Measurements from ENCODE around the gene ZYG11B. TPM values are rescaled to one million over a fixed set of nuclear protein-coding genes. Genes with fewer than 3 reads are reported as not detected.
"Not testable (repeated sequence)": the region's sequence is repeated elsewhere in the genome, so short reads cannot be mapped to it uniquely, and the experiment has no call there.

Gene ZYG11B
- total and polyA plus RNA-seq, 4 donors: 7.6 to 32.3 (median 18.3) TPM

GRCh38 chr1:52756020-52756419, 29.8 kb downstream of the ZYG11B start:
- Histone ChIP-seq H3K4me1 (ENCODE audit: control insufficient read depth in 1 of 2, insufficient read depth in 2 of 2, low read length in 2 of 2) (peaks cover 0 to 7% of the 10 kb centered on the region in 2 donors), H3K36me3 (ENCODE audit: control insufficient read depth in 1 of 2, insufficient read depth in 2 of 2, low read length in 1 of 2) (no peaks in the 10 kb centered on the region), H3K9me3 (ENCODE audit: control insufficient read depth, low read length) (no peaks in the 10 kb centered on the region), H3K27me3 (ENCODE audit: control insufficient read depth in 1 of 2, insufficient read depth in 2 of 2, low read length in 1 of 2) (no peaks in the 10 kb centered on the region), H3K4me3 (ENCODE audit: low read length in 2 of 2) (no peak overlapping the region), H3K27ac (ENCODE audit: low read depth in 1 of 2, low read length in 2 of 2) (no peak overlapping the region)
- DNase-seq: no peak
- WGBS, 2 donors: 94 to 97% methylated on average over 2 of the region's 2 CpGs
- intact Hi-C loops (cut with DNase I): no loop called here
- ATAC-seq (ENCODE audit: low FRiP score): no peak

GRCh38 chr1:52759908-52760307, 33.7 kb downstream of the ZYG11B start:
- no peak for DNase-seq
- Histone ChIP-seq H3K36me3 (ENCODE audit: control insufficient read depth in 1 of 2, insufficient read depth in 2 of 2, low read length in 1 of 2) (no peaks in the 10 kb centered on the region), H3K9me3 (ENCODE audit: control insufficient read depth, low read length) (no peaks in the 10 kb centered on the region), H3K4me3 (ENCODE audit: low read length in 2 of 2) (no peak overlapping the region), H3K27ac (ENCODE audit: low read depth in 1 of 2, low read length in 2 of 2) (no peak overlapping the region), H3K27me3 (ENCODE audit: control insufficient read depth in 1 of 2, insufficient read depth in 2 of 2, low read length in 1 of 2) (no peaks in the 10 kb centered on the region), H3K4me1 (ENCODE audit: control insufficient read depth in 1 of 2, insufficient read depth in 2 of 2, low read length in 2 of 2) (peaks cover 0 to 2% of the 10 kb centered on the region in 2 donors)
- ATAC-seq (ENCODE audit: low FRiP score): no peak
- 94 to 96% methylated on average over 10 of the region's 10 CpGs for WGBS, 2 donors
- intact Hi-C loops (cut with DNase I): no loop called here

GRCh38 chr1:52767596-52768280, 41.5 kb downstream of the ZYG11B start:
- Histone ChIP-seq H3K36me3 (ENCODE audit: control insufficient read depth in 1 of 2, insufficient read depth in 2 of 2, low read length in 1 of 2) (peaks cover 0 to 8% of the 10 kb centered on the region in 2 donors), H3K27ac (ENCODE audit: low read depth in 1 of 2, low read length in 2 of 2) (no peak overlapping the region), H3K9me3 (ENCODE audit: control insufficient read depth, low read length) (no peaks in the 10 kb centered on the region), H3K27me3 (ENCODE audit: control insufficient read depth in 1 of 2, insufficient read depth in 2 of 2, low read length in 1 of 2) (no peaks in the 10 kb centered on the region), H3K4me3 (ENCODE audit: low read length in 2 of 2) (no peak overlapping the region), H3K4me1 (ENCODE audit: control insufficient read depth in 1 of 2, insufficient read depth in 2 of 2, low read length in 2 of 2) (peaks cover 2% of the 10 kb centered on the region in 2 donors)
- ATAC-seq (ENCODE audit: low FRiP score) (no peak), DNase-seq (no peak)
- 67 to 71% methylated on average over 4 of the region's 4 CpGs for WGBS, 2 donors
- intact Hi-C loops (cut with DNase I): no loop called here

- Histone ChIP-seq H3K27ac (ENCODE audit: low read depth in 1 of 2, low read length in 2 of 2) (no peak overlapping the region), H3K27me3 (ENCODE audit: control insufficient read depth in 1 of 2, insufficient read depth in 2 of 2, low read length in 1 of 2) (no peaks in the 10 kb centered on the region), H3K4me3 (ENCODE audit: low read length in 2 of 2) (no peak overlapping the region), H3K9me3 (ENCODE audit: control insufficient read depth, low read length) (no peaks in the 10 kb centered on the region), H3K4me1 (ENCODE audit: control insufficient read depth in 1 of 2, insufficient read depth in 2 of 2, low read length in 2 of 2) (peaks cover 2% of the 10 kb centered on the region in 2 donors), H3K36me3 (ENCODE audit: control insufficient read depth in 1 of 2, insufficient read depth in 2 of 2, low read length in 1 of 2) (peaks cover 0 to 8% of the 10 kb centered on the region in 2 donors)
- DNase-seq (no peak), ATAC-seq (ENCODE audit: low FRiP score) (no peak)
- WGBS, 2 donors: 74 to 77% methylated on average over 4 of the region's 4 CpGs
- intact Hi-C loops (cut with DNase I): no loop called here
These were observed 43.2 kb downstream of the ZYG11B start for GRCh38 chr1:52769346-52770033.

GRCh38 chr1:52771384-52771783, 45.1 kb downstream of the ZYG11B start:
- Histone ChIP-seq H3K27me3 (ENCODE audit: control insufficient read depth in 1 of 2, insufficient read depth in 2 of 2, low read length in 1 of 2) (no peaks in the 10 kb centered on the region), H3K4me1 (ENCODE audit: control insufficient read depth in 1 of 2, insufficient read depth in 2 of 2, low read length in 2 of 2) (peaks cover 2% of the 10 kb centered on the region in 2 donors), H3K9me3 (ENCODE audit: control insufficient read depth, low read length) (no peaks in the 10 kb centered on the region), H3K36me3 (ENCODE audit: control insufficient read depth in 1 of 2, insufficient read depth in 2 of 2, low read length in 1 of 2) (peaks cover 0 to 8% of the 10 kb centered on the region in 2 donors), H3K4me3 (ENCODE audit: low read length in 2 of 2) (no peak overlapping the region), H3K27ac (ENCODE audit: low read depth in 1 of 2, low read length in 2 of 2) (no peak overlapping the region)
- ATAC-seq (ENCODE audit: low FRiP score) (no peak), DNase-seq (no peak)
- WGBS, 2 donors: 87 to 92% methylated on average over 7 of the region's 7 CpGs
- intact Hi-C loops (cut with DNase I): no loop called here

GRCh38 chr1:52786148-52786547, 59.9 kb downstream of the ZYG11B start:
- DNase-seq (no peak), ATAC-seq (ENCODE audit: low FRiP score) (no peak)
- no peaks in the 10 kb centered on the region for H3K27me3 ChIP-seq (ENCODE audit: control insufficient read depth in 1 of 2, insufficient read depth in 2 of 2, low read length in 1 of 2)
- H3K4me3 ChIP-seq (ENCODE audit: low read length in 2 of 2): no peak overlapping the region
- no peaks in the 10 kb centered on the region for H3K9me3 ChIP-seq (ENCODE audit: control insufficient read depth, low read length)
- no peak overlapping the region for H3K27ac ChIP-seq (ENCODE audit: low read depth in 1 of 2, low read length in 2 of 2)
- H3K36me3 ChIP-seq (ENCODE audit: control insufficient read depth in 1 of 2, insufficient read depth in 2 of 2, low read length in 1 of 2): peaks cover 0 to 5% of the 10 kb centered on the region in 2 donors
- 84 to 91% methylated on average over 4 of the region's 4 CpGs for WGBS, 2 donors
- intact Hi-C loops (cut with DNase I): no loop called here
- no peaks in the 10 kb centered on the region for H3K4me1 ChIP-seq (ENCODE audit: control insufficient read depth in 1 of 2, insufficient read depth in 2 of 2, low read length in 2 of 2)

GRCh38 chr1:52790429-52790828, 64.2 kb downstream of the ZYG11B start:
- H3K9me3 ChIP-seq (ENCODE audit: control insufficient read depth, low read length); H3K27me3 ChIP-seq (ENCODE audit: control insufficient read depth in 1 of 2, insufficient read depth in 2 of 2, low read length in 1 of 2); H3K4me3 ChIP-seq (ENCODE audit: low read length in 2 of 2); DNase-seq; H3K4me1 ChIP-seq (ENCODE audit: control insufficient read depth in 1 of 2, insufficient read depth in 2 of 2, low read length in 2 of 2); H3K27ac ChIP-seq (ENCODE audit: low read depth in 1 of 2, low read length in 2 of 2); ATAC-seq (ENCODE audit: low FRiP score); intact Hi-C loops (cut with DNase I); H3K36me3 ChIP-seq (ENCODE audit: control insufficient read depth in 1 of 2, insufficient read depth in 2 of 2, low read length in 1 of 2): not testable (repeated sequence)
- WGBS, 2 donors: 97 to 98% methylated on average over 12 of the region's 12 CpGs

GRCh38 chr1:52792036-52792435, 65.8 kb downstream of the ZYG11B start:
- Histone ChIP-seq H3K9me3 (ENCODE audit: control insufficient read depth, low read length) (no peaks in the 10 kb centered on the region), H3K27me3 (ENCODE audit: control insufficient read depth in 1 of 2, insufficient read depth in 2 of 2, low read length in 1 of 2) (no peaks in the 10 kb centered on the region), H3K4me1 (ENCODE audit: control insufficient read depth in 1 of 2, insufficient read depth in 2 of 2, low read length in 2 of 2) (no peaks in the 10 kb centered on the region), H3K4me3 (ENCODE audit: low read length in 2 of 2) (no peak overlapping the region), H3K27ac (ENCODE audit: low read depth in 1 of 2, low read length in 2 of 2) (no peak overlapping the region), H3K36me3 (ENCODE audit: control insufficient read depth in 1 of 2, insufficient read depth in 2 of 2, low read length in 1 of 2) (peaks cover 2 to 3% of the 10 kb centered on the region in 2 donors)
- no peak for ATAC-seq (ENCODE audit: low FRiP score)
- DNase-seq: no peak
- WGBS, 2 donors: 62 to 68% methylated on average over 1 of the region's 1 CpG
- intact Hi-C loops (cut with DNase I): no loop called here

- WGBS, 2 donors: 90 to 94% methylated on average over 7 of the region's 7 CpGs
- ATAC-seq (ENCODE audit: low FRiP score); intact Hi-C loops (cut with DNase I); H3K27ac ChIP-seq (ENCODE audit: low read depth in 1 of 2, low read length in 2 of 2); H3K9me3 ChIP-seq (ENCODE audit: control insufficient read depth, low read length); DNase-seq; H3K4me3 ChIP-seq (ENCODE audit: low read length in 2 of 2); H3K27me3 ChIP-seq (ENCODE audit: control insufficient read depth in 1 of 2, insufficient read depth in 2 of 2, low read length in 1 of 2); H3K4me1 ChIP-seq (ENCODE audit: control insufficient read depth in 1 of 2, insufficient read depth in 2 of 2, low read length in 2 of 2); H3K36me3 ChIP-seq (ENCODE audit: control insufficient read depth in 1 of 2, insufficient read depth in 2 of 2, low read length in 1 of 2): not testable (repeated sequence)
These were observed 67.5 kb downstream of the ZYG11B start for GRCh38 chr1:52793717-52794116.
